ENCODE results near the gene NUTM1. TPM values are rescaled to one million over a fixed set of nuclear protein-coding genes. Genes with fewer than 3 reads are reported as not detected.
"Not testable (repeated sequence)": the region's sequence is repeated elsewhere in the genome, so short reads cannot be mapped to it uniquely, and the experiment has no call there.

The NUTM1 gene
- polyA plus RNA-seq, 2 donors, result not detected

DNA sequence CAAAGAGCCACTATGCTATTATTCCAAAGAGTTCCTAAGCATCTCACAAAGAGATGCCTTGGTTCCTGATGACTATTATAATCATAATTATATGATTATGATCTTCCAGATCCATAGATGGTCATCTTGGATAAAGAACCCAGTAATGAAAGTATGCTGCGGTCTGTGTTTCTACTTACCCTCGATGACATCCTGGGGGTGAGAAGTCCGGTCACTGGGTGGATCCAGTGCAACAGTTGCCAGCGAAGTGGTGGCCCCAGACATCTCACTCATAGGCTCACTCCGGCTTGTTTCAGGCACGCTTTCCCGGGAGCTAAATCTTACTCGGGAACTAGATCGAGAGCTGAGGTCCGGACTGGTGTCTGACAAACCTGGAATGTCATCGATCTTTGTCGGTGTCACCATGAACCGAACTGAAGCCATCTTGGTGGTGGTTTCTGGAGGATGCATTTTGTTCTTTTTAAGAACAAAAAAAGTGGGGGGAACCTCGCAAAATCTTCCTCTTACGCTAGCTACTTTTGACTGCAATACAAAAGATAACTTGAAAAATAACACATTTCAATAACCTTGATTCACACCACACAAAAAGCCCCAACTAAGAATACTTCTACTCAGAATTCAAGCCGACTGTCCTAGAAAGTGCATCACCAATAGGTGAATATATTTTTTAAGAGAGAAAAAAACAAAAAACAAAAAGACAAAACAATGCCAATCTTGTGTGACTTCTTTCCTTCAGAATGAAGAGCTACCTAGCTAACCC is 6.7 kb upstream of the NUTM1 start:
- WGBS, 2 donors, result 78 to 81% methylated on average over 16 of the region's 16 CpGs
- no peaks in the 10 kb centered on the region for H3K36me3 ChIP-seq (ENCODE audit: control insufficient read depth in 2 of 2, insufficient read depth in 2 of 2, low read length in 1 of 2)
- peak overlapping the region; percentile 64 to 87 for H3K4me3 ChIP-seq (ENCODE audit: low read depth in 1 of 2, low read length in 2 of 2)
- peaks cover 0 to 4% of the 10 kb centered on the region in 2 donors for H3K4me1 ChIP-seq (ENCODE audit: control insufficient read depth in 2 of 2, insufficient read depth in 2 of 2, low read length in 1 of 2)
- peak overlapping the region in 1 of 2 donors; percentile 91 for H3K27ac ChIP-seq (ENCODE audit: low read depth in 2 of 2, low read length in 1 of 2)
- H3K27me3 ChIP-seq (ENCODE audit: control insufficient read depth in 1 of 2, insufficient read depth in 2 of 2, low read length in 2 of 2), result no peaks in the 10 kb centered on the region
- H3K9me3 ChIP-seq (ENCODE audit: control insufficient read depth in 2 of 2, insufficient read depth in 1 of 2, low read depth in 1 of 2, low read length in 1 of 2), result no peaks in the 10 kb centered on the region

DNA sequence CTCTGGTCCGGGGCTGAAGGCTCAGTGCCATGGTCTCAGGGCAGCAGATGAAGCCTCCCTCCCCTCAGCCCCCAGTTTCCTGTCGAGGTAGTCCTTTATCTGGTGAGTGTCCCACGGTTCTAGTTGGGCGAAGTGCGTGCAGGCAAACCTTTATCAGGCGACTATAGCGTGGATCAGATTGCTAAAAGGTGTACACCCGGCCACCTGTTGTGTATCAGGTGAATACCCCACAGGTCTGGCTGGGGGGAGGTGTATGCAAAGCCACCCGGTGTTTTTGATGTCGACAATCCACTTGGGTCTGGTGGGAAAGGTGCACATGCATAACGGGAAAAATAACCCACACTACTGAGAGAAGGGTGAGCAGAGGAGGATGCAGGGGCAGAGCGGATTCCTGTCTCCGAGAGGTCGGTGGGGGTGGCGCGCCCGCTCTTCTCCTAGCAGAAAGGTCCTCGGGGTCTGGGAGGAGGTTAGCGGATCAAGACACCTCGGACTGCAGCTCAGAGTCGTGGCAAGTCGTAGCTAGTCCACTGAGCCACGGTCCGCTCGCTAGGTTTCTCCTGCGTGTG is 6.0 kb upstream of the NUTM1 start:
- H3K36me3 ChIP-seq (ENCODE audit: control insufficient read depth in 2 of 2, insufficient read depth in 2 of 2, low read length in 1 of 2), result peaks cover 0 to 3% of the 10 kb centered on the region in 2 donors
- peak overlapping the region; percentile 83 to 91 for H3K27ac ChIP-seq (ENCODE audit: low read depth in 2 of 2, low read length in 1 of 2)
- no peaks in the 10 kb centered on the region for H3K27me3 ChIP-seq (ENCODE audit: control insufficient read depth in 1 of 2, insufficient read depth in 2 of 2, low read length in 2 of 2)
- no peaks in the 10 kb centered on the region for H3K9me3 ChIP-seq (ENCODE audit: control insufficient read depth in 2 of 2, insufficient read depth in 1 of 2, low read depth in 1 of 2, low read length in 1 of 2)
- peaks cover 0 to 7% of the 10 kb centered on the region in 2 donors for H3K4me1 ChIP-seq (ENCODE audit: control insufficient read depth in 2 of 2, insufficient read depth in 2 of 2, low read length in 1 of 2)
- H3K4me3 ChIP-seq (ENCODE audit: low read depth in 1 of 2, low read length in 2 of 2), result peak overlapping the region; percentile 64 to 87
- 1 to 2% methylated on average over 26 of the region's 26 CpGs for WGBS, 2 donors

DNA sequence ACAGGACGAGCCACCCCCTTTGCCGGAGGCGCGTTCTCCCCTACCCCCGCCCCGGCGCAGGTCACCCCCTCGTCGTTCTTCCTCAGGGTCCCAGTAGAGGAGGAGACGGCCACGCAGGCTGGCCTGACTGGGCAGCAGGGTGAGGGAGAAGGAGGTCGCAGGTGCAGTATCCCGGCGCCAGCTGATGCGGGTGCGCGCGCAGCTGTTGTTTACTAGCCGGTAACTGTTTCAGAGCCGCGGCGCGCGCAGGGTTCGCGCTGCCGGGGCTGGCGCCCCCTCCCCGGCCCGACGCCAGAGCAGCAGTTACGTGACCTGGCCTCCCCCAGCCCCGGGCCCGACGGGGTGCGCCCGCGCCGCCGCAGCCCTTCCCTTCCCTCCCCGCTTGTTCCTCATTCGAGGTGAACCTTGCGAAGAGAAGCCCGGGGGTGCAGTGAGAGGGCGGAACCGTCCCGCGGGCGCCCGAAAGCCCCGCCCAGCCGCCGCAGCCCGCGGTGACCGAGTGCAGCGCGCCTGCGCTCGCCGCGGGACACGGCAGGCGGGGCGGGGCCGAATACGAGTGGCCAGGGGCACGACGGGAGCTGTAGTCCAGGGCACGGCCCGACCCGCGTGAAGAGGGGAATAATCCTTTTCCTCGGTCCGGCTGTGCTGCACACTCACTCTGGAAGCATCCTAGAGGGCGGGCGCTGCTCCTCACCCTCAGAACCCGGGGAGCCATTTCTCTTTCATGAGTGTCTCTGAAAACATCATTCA is 5.4 kb upstream of the NUTM1 start, which contains the start of gene SLC12A6:
TSS of gene SLC12A6 (minus strand) at position 225 of the 750 bp plus-strand sequence. CDS start 1,101 bp downstream, outside the sequence.
- Histone ChIP-seq H3K27me3 (ENCODE audit: control insufficient read depth in 1 of 2, insufficient read depth in 2 of 2, low read length in 2 of 2) (no peaks in the 10 kb centered on the region), H3K4me1 (ENCODE audit: control insufficient read depth in 2 of 2, insufficient read depth in 2 of 2, low read length in 1 of 2) (peaks cover 0 to 7% of the 10 kb centered on the region in 2 donors), H3K4me3 (ENCODE audit: low read depth in 1 of 2, low read length in 2 of 2) (peak within 1 kb of the TSS; percentile 64 to 87), H3K9me3 (ENCODE audit: control insufficient read depth in 2 of 2, insufficient read depth in 1 of 2, low read depth in 1 of 2, low read length in 1 of 2) (no peaks in the 10 kb centered on the region), H3K27ac (ENCODE audit: low read depth in 2 of 2, low read length in 1 of 2) (peak within 1 kb of the TSS; percentile 83 to 91), H3K36me3 (ENCODE audit: control insufficient read depth in 2 of 2, insufficient read depth in 2 of 2, low read length in 1 of 2) (peaks cover 0 to 3% of the 10 kb centered on the region in 2 donors)
- 0% methylated on average over 71 to 78 of the region's 78 CpGs for WGBS, 2 donors

DNA sequence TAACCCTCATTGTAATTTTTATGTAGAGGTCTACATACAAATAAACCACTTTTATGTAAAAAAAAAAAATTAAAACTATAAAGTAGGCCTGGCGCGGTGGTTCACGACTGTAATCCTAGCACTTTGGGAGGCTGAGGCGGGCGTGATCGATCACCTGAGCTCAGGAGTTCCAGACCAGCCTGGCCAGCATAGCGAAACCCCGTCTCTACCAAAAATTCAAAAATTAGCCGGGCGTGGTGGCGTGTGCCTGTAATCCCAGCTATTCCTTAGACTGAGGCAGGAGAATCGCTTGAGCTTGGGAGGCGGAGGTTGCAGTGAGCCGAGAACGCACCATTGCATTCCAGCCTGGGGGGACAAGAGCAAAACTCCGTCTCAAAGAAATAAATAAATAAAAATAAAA is 4.8 kb upstream of the NUTM1 start:
- Histone ChIP-seq H3K27me3 (ENCODE audit: control insufficient read depth in 1 of 2, insufficient read depth in 2 of 2, low read length in 2 of 2) (no peaks in the 10 kb centered on the region), H3K27ac (ENCODE audit: low read depth in 2 of 2, low read length in 1 of 2) (peak overlapping the region in 1 of 2 donors; percentile 34), H3K4me1 (ENCODE audit: control insufficient read depth in 2 of 2, insufficient read depth in 2 of 2, low read length in 1 of 2) (peaks cover 0 to 7% of the 10 kb centered on the region in 2 donors), H3K9me3 (ENCODE audit: control insufficient read depth in 2 of 2, insufficient read depth in 1 of 2, low read depth in 1 of 2, low read length in 1 of 2) (no peaks in the 10 kb centered on the region), H3K36me3 (ENCODE audit: control insufficient read depth in 2 of 2, insufficient read depth in 2 of 2, low read length in 1 of 2) (peaks cover 0 to 3% of the 10 kb centered on the region in 2 donors), H3K4me3 (ENCODE audit: low read depth in 1 of 2, low read length in 2 of 2) (peak overlapping the region in 1 of 2 donors; percentile 64)
- whole genome bisulfite sequencing, 2 donors, result 73 to 75% methylated on average over 16 of the region's 16 CpGs

DNA sequence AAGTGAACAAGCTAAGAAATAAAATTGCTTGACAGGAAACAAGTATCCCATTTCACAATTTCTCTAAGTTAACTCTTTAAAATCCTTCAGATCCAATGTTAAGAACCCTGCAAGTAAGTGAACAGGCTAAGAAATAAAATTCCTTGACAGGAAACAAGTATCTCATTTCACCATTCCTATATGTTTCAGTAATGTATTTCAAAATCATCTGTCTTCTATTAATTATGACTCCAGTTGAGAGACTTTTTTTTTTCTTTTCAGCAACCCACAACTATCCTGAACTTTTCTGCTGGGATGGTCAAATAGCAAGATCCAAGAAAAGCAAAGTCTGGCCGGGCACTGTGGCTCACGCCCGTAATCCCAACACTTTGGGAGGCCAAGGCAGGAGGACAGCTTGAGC is 3.2 kb upstream of the NUTM1 start:
- WGBS, 2 donors, result 93 to 96% methylated on average over 3 of the region's 3 CpGs

DNA sequence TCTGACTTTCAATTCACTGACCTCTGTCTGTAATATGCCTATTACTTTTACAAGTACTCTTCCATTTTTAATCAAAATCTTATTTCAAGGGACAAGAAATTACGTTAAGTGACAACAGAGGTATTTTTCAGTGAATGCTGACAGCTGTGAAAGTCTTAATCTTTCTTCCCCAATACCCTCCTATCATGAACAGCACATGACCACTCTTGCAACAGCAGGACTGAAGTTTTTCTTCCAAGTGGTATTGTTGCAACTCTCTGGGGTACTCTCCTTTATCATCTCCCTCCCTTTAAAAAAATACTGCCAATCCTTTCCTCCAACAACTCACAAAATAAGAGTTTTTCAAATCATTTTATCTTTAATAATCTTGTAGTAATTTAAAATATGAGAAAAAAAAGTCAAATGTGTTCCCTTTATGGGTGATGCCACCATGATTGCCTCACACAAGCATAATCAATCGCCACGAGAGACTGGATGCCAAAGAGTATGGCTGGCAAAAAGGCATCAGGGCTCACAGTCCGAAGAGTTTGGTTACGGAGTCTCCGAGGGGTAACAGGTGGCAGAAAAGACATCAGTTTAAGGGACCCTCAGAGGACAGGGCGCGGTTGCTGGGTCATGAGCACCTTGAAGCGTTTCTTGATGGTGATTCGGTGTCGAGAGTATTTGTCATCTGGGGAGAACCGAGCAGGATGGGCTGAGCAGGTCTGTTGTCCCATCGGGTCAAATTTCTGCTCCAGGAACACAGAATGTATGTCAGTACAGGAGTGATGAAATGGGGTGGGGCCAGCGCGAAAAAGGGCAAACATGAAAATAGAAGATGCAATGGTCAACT is 1.5 kb upstream of the NUTM1 start:
- WGBS, 2 donors, result 94 to 95% methylated on average over 15 of the region's 15 CpGs
- Histone ChIP-seq H3K4me3 (ENCODE audit: low read depth in 1 of 2, low read length in 2 of 2) (peak overlapping the region in 1 of 2 donors; percentile 78), H3K36me3 (ENCODE audit: control insufficient read depth in 2 of 2, insufficient read depth in 2 of 2, low read length in 1 of 2) (peaks cover 0 to 3% of the 10 kb centered on the region in 2 donors), H3K27ac (ENCODE audit: low read depth in 2 of 2, low read length in 1 of 2) (no peak overlapping the region), H3K27me3 (ENCODE audit: control insufficient read depth in 1 of 2, insufficient read depth in 2 of 2, low read length in 2 of 2) (no peaks in the 10 kb centered on the region), H3K4me1 (ENCODE audit: control insufficient read depth in 2 of 2, insufficient read depth in 2 of 2, low read length in 1 of 2) (peaks cover 0 to 7% of the 10 kb centered on the region in 2 donors), H3K9me3 (ENCODE audit: control insufficient read depth in 2 of 2, insufficient read depth in 1 of 2, low read depth in 1 of 2, low read length in 1 of 2) (no peaks in the 10 kb centered on the region)

More for the DNA sequence above, 3.2 kb upstream of the NUTM1 start:
- Histone ChIP-seq H3K36me3 (ENCODE audit: control insufficient read depth in 2 of 2, insufficient read depth in 2 of 2, low read length in 1 of 2) (peaks cover 0 to 3% of the 10 kb centered on the region in 2 donors), H3K4me3 (ENCODE audit: low read depth in 1 of 2, low read length in 2 of 2) (no peak overlapping the region), H3K4me1 (ENCODE audit: control insufficient read depth in 2 of 2, insufficient read depth in 2 of 2, low read length in 1 of 2) (peaks cover 0 to 7% of the 10 kb centered on the region in 2 donors), H3K27me3 (ENCODE audit: control insufficient read depth in 1 of 2, insufficient read depth in 2 of 2, low read length in 2 of 2) (no peaks in the 10 kb centered on the region), H3K9me3 (ENCODE audit: control insufficient read depth in 2 of 2, insufficient read depth in 1 of 2, low read depth in 1 of 2, low read length in 1 of 2) (no peaks in the 10 kb centered on the region), H3K27ac (ENCODE audit: low read depth in 2 of 2, low read length in 1 of 2) (no peak overlapping the region)

DNA sequence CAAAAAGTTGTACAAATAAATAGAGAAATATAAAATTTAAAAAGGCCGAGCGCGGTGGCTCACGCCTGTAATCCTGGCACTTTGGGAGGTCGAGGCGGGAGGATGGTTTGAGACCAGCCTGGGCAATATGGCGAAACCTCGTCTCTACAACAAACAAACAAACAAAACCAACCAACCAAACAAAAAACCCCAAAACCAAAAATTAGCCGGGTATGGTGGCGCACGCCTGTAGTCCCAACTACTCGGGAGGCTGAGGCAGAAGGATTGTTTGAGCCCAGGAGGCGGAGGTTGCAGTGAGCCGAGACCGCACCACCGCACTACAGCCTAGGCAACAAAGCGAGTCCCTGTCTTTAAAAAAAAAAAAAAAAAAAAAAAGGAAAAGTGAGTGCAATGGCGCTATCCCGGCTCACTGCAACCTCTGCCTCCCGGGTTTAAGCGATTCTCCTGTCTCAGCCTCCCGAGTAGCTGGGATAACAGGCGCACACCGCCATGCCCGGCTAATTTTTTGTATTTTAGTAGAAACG is 840 bp upstream of the NUTM1 start:
- not testable (repeated sequence) for H3K4me1 ChIP-seq (ENCODE audit: control insufficient read depth in 2 of 2, insufficient read depth in 2 of 2, low read length in 1 of 2); H3K27me3 ChIP-seq (ENCODE audit: control insufficient read depth in 1 of 2, insufficient read depth in 2 of 2, low read length in 2 of 2); H3K9me3 ChIP-seq (ENCODE audit: control insufficient read depth in 2 of 2, insufficient read depth in 1 of 2, low read depth in 1 of 2, low read length in 1 of 2); H3K36me3 ChIP-seq (ENCODE audit: control insufficient read depth in 2 of 2, insufficient read depth in 2 of 2, low read length in 1 of 2)
- Histone ChIP-seq H3K4me3 (ENCODE audit: low read depth in 1 of 2, low read length in 2 of 2) (peak overlapping the region; percentile 68 to 78), H3K27ac (ENCODE audit: low read depth in 2 of 2, low read length in 1 of 2) (peak overlapping the region; percentile 91 to 99)
- 35 to 38% methylated on average over 26 of the region's 26 CpGs for WGBS, 2 donors

DNA sequence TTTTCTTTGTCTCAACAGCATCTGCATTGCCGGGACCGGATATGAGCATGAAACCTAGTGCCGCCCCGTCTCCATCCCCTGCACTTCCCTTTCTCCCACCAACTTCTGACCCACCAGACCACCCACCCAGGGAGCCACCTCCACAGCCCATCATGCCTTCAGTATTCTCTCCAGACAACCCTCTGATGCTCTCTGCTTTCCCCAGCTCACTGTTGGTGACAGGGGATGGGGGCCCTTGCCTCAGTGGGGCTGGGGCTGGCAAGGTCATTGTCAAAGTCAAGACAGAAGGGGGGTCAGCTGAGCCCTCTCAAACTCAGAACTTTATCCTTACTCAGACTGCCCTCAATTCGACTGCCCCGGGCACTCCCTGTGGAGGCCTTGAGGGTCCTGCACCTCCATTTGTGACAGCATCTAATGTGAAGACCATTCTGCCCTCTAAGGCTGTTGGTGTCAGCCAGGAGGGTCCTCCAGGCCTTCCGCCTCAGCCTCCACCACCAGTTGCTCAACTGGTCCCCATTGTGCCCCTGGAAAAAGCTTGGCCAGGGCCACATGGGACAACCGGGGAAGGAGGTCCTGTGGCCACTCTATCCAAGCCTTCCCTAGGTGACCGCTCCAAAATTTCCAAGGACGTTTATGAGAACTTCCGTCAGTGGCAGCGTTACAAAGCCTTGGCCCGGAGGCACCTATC is 5.0 kb downstream of the NUTM1 start:
- Histone ChIP-seq H3K27me3 (ENCODE audit: control insufficient read depth in 1 of 2, insufficient read depth in 2 of 2, low read length in 2 of 2) (no peaks in the 10 kb centered on the region), H3K27ac (ENCODE audit: low read depth in 2 of 2, low read length in 1 of 2) (no peak overlapping the region), H3K36me3 (ENCODE audit: control insufficient read depth in 2 of 2, insufficient read depth in 2 of 2, low read length in 1 of 2) (no peaks in the 10 kb centered on the region), H3K9me3 (ENCODE audit: control insufficient read depth in 2 of 2, insufficient read depth in 1 of 2, low read depth in 1 of 2, low read length in 1 of 2) (no peaks in the 10 kb centered on the region), H3K4me3 (ENCODE audit: low read depth in 1 of 2, low read length in 2 of 2) (no peak overlapping the region), H3K4me1 (ENCODE audit: control insufficient read depth in 2 of 2, insufficient read depth in 2 of 2, low read length in 1 of 2) (no peaks in the 10 kb centered on the region)
- WGBS, 2 donors, result 80 to 86% methylated on average over 13 of the region's 13 CpGs
